ENCODE measurements around the gene ADAMTSL3. TPM values are rescaled to one million over a fixed set of nuclear protein-coding genes. Genes with fewer than 3 reads are reported as not detected.

ADAMTSL3 gene
- total and polyA plus RNA-seq, 2 donors (not counting 1 experiment from before 2014, with no cell fraction given) = 0.01 TPM; not detected in 1

DNA sequence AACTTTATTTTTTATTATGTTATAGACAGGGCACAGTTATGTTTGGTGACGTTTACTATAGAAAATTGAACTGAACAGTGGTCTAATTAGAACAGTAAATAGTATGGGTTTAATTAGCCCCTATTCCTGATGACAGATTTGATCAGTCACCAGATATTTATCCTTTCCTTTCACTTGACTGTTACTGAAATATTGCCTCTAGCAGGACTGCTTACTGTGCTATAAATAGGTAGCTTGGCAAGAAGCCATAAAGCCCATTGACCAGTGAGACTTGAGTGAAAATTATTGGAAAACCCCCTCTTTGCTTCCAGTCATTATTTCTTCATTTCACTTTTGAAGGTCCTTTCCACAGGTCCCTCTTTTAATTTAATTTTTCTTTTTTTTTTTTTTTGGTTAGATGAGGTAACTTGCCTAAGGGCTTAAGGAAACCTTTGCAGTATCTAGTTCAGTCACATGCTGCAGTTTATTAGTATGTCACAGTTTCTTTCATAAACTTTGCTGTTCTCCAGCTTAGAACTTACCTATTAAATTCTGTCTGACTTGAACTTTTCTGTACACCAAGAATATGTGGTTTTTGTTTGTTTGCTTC is 115.6 kb downstream of the ADAMTSL3 start:
- POLR2A ChIA-PET = no interaction called here
- H3K27ac Mint-ChIP-seq = no peak overlapping the region
- TF ChIP-seq, protein P1, sequence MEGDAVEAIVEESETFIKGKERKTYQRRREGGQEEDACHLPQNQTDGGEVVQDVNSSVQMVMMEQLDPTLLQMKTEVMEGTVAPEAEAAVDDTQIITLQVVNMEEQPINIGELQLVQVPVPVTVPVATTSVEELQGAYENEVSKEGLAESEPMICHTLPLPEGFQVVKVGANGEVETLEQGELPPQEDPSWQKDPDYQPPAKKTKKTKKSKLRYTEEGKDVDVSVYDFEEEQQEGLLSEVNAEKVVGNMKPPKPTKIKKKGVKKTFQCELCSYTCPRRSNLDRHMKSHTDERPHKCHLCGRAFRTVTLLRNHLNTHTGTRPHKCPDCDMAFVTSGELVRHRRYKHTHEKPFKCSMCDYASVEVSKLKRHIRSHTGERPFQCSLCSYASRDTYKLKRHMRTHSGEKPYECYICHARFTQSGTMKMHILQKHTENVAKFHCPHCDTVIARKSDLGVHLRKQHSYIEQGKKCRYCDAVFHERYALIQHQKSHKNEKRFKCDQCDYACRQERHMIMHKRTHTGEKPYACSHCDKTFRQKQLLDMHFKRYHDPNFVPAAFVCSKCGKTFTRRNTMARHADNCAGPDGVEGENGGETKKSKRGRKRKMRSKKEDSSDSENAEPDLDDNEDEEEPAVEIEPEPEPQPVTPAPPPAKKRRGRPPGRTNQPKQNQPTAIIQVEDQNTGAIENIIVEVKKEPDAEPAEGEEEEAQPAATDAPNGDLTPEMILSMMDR (IDR thresholded peaks at IDR 0.05) = no peak
- TF ChIP-seq EZH2 (IDR thresholded peaks at IDR 0.05; ENCODE audit: borderline replicate concordance, insufficient read depth, low read depth, low read length, poor library complexity, severe bottlenecking) = no peak

DNA sequence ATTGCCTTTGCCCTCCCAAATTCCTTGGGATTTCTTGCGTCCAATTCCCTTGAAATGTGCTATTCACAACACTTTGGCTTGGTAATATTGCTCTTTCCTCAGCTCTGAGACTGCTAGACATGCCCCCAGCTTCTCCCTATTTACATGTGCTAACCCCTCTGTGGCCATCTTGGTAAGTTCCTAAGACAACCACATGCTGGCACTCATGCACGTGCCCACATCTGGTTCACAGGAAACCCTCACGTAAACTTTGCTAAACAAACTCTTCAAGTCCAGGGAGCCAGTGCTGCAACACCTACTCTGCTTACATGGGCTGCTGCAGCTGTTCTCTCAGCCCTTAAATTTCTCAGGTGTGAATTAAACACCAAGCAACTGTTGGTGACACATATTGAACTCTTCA is 121.8 kb downstream of the ADAMTSL3 start:
- intact Hi-C loops (cut with micrococcal nuclease) = no loop called here
- Histone ChIP-seq H2AFZ (ENCODE audit: insufficient read depth, low read depth, low read length, poor library complexity, severe bottlenecking) (no peak overlapping the region), H3K4me2 (replicated peaks; ENCODE audit: low read depth, low read length, poor library complexity, severe bottlenecking) (no peak overlapping the region), H3K4me3 (ENCODE audit: control extremely low read depth in 1 of 5, extremely low read depth in 1 of 5, insufficient read depth in 1 of 5, low read depth in 2 of 5, low read length in 4 of 5) (no peak overlapping the region), H3K27ac (ENCODE audit: low read length in 2 of 2) (no peak overlapping the region), H4K20me1 (ENCODE audit: control insufficient read depth, insufficient read depth, low read length, poor library complexity, severe bottlenecking) (no peaks in the 10 kb centered on the region), H3K79me2 (ENCODE audit: control insufficient read depth, insufficient read depth, low read length) (no peaks in the 10 kb centered on the region), H3K4me1 (ENCODE audit: control insufficient read depth in 2 of 2, insufficient read depth in 2 of 2, low read length in 2 of 2) (no peaks in the 10 kb centered on the region), H3K36me3 (replicated peaks in 1 of 2; ENCODE audit: control extremely low read depth in 1 of 2, control insufficient read depth in 1 of 2, extremely low read depth in 1 of 2, insufficient read depth in 2 of 2, low read length in 1 of 2) (no peaks in the 10 kb centered on the region), H3K9me3 (ENCODE audit: control extremely low read depth in 1 of 3, control insufficient read depth in 2 of 3, insufficient read depth in 1 of 3, low read length in 2 of 3) (no peaks in the 10 kb centered on the region), H3K27me3 (replicated peaks in 1 of 4; ENCODE audit: control extremely low read depth in 1 of 4, control insufficient read depth in 3 of 4, insufficient read depth in 4 of 4, low read length in 3 of 4) (no peaks in the 10 kb centered on the region), H3K9ac (ENCODE audit: low read length) (no peak overlapping the region)
- ATAC-seq (ENCODE audit: low read depth) (no peak), DNase-seq (no peak)
- Mint-ChIP-seq H3K27me3 (peaks cover 6% of the 10 kb centered on the region), H3K27ac (no peak overlapping the region), H3K4me3 (no peak overlapping the region), H3K4me1 (no peaks in the 10 kb centered on the region), H3K9me3 (ENCODE audit: insufficient read depth) (peaks cover 3% of the 10 kb centered on the region)
- ChIA-PET POLR2A (no interaction called here), CTCF (no interaction called here)
- TF ChIP-seq, protein P1 (IDR thresholded peaks at IDR 0.05) = no peak
- no peak for TF ChIP-seq EZH2 (IDR thresholded peaks at IDR 0.05; ENCODE audit: borderline replicate concordance, insufficient read depth, low read depth, low read length, poor library complexity, severe bottlenecking)
- WGBS (ENCODE audit: insufficient coverage) = 18% methylated on average over 2 of the region's 3 CpGs

More for the DNA sequence above, 115.6 kb downstream of the ADAMTSL3 start:
- H3K4me1 Mint-ChIP-seq = no peaks in the 10 kb centered on the region
- no peak overlapping the region for H3K4me3 Mint-ChIP-seq
- Histone ChIP-seq H4K20me1 (ENCODE audit: control insufficient read depth, insufficient read depth, low read length, poor library complexity, severe bottlenecking) (no peaks in the 10 kb centered on the region), H3K4me1 (ENCODE audit: control insufficient read depth in 2 of 2, insufficient read depth in 2 of 2, low read length in 2 of 2) (no peaks in the 10 kb centered on the region), H3K36me3 (replicated peaks in 1 of 2; ENCODE audit: control extremely low read depth in 1 of 2, control insufficient read depth in 1 of 2, extremely low read depth in 1 of 2, insufficient read depth in 2 of 2, low read length in 1 of 2) (no peaks in the 10 kb centered on the region), H3K4me2 (replicated peaks; ENCODE audit: low read depth, low read length, poor library complexity, severe bottlenecking) (no peak overlapping the region), H2AFZ (ENCODE audit: insufficient read depth, low read depth, low read length, poor library complexity, severe bottlenecking) (no peak overlapping the region), H3K27me3 (replicated peaks in 1 of 4; ENCODE audit: control extremely low read depth in 1 of 4, control insufficient read depth in 3 of 4, insufficient read depth in 4 of 4, low read length in 3 of 4) (peaks cover 0 to 2% (median 0%) of the 10 kb centered on the region in 4 experiments), H3K27ac (ENCODE audit: low read length in 2 of 2) (no peak overlapping the region), H3K9ac (ENCODE audit: low read length) (no peak overlapping the region), H3K79me2 (ENCODE audit: control insufficient read depth, insufficient read depth, low read length) (no peaks in the 10 kb centered on the region), H3K4me3 (ENCODE audit: control extremely low read depth in 1 of 5, extremely low read depth in 1 of 5, insufficient read depth in 1 of 5, low read depth in 2 of 5, low read length in 4 of 5) (no peak overlapping the region), H3K9me3 (ENCODE audit: control extremely low read depth in 1 of 3, control insufficient read depth in 2 of 3, insufficient read depth in 1 of 3, low read length in 2 of 3) (peaks cover 0 to under 1% (median 0%) of the 10 kb centered on the region in 3 donors)
- intact Hi-C loops (cut with micrococcal nuclease) = no loop called here
- H3K9me3 Mint-ChIP-seq (ENCODE audit: insufficient read depth) = no peaks in the 10 kb centered on the region
- CTCF ChIA-PET = no interaction called here
- no peaks in the 10 kb centered on the region for H3K27me3 Mint-ChIP-seq
- ATAC-seq (ENCODE audit: low read depth) = no peak
- no CpG with 5 or more reads among the region's 1 CpG for WGBS (ENCODE audit: insufficient coverage)
- no peak for DNase-seq
